GM18861 (cell line): ENCODE results near the gene FGF2.
"Not testable (repeated sequence)": the region's sequence is repeated elsewhere in the genome, so short reads cannot be mapped to it uniquely, and the experiment has no call there.

Source experiments
- ATAC-seq: cut with Tn5 transposase; IDR thresholded peaks from one replicate; pipeline ENCODE4 v1.9.1; 2021; ENCODE audit not compliant: unreplicated experiment

FGF2 gene

DNA sequence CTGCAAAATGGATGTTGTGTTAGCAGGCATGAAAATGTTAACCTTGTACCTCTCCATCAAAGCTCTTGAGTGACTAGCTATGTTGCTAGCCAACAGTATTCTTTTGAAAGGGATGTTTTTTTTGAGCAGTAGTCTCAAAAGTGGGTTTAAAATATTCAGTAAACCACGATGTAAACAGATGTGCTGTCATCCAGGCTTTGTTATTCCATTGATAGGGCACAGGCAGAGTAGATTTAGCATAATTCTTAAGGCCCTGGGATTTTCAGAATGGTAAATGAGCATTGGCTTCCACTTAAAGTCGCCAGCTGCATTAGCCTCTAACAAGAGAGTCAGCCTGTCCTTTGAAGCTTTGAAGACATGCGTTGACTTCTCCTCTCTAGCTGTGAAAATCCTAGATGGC is 18.4 kb downstream of the FGF2 start:
- no peak for ATAC-seq

DNA sequence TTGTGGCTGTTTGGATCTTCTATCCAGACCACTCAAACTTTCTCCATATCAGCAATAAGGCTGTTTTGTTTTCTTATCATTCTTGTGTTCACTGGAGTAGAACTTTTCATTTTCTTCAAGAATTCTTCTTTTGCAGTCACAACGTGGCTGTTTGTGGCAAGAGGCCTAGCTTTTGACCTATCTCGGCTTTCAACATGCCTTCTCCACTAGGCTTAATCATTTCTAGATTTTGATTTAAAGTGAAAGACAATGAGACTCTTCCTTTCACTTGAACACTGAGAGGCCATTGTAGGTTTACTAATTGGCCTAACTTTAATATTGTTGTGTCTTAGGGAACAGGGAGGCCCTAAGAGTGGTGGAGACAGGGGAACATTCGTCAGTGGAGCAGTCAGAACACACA is 19.1 kb downstream of the FGF2 start:
- peak; percentile 78 for ATAC-seq

DNA sequence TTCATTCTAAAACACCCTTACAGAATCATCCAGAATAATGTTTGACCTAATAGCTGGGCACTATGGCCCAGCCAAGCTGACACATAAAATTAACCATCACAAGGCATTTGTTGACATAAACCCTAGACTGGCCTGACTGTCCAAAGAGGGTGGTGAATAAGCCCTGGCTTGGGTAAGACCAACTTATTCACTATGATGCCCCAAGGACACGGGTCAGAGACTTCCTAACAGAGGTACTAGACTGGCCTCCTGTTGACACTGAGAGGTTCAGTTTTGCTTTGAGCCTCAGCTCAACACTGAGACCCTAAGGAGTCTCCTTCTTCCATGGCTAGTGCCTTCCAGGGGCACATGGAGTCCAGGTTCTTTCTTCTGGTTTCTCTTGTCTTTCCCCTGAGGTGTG is 21.3 kb downstream of the FGF2 start:
- no peak for ATAC-seq

DNA sequence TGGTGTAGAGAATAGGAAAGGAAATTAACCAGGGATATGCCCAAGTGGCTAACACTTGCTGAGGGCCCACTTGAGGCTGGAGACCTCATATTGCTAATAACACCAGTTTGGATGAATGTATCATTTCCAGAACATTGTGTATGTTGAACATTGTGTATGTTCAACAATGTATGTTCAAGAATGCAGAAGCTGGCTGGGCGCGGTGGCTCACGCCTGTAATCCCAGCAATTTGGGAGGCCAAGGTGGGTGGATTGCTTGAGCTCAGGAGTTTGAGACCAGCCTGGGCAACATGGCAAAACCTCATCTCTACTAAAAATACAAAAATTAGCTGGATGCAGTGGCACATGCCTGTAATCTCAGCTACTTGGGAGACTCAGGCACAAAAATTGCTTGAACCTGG is 23.2 kb downstream of the FGF2 start:
- not testable (repeated sequence) for ATAC-seq

DNA sequence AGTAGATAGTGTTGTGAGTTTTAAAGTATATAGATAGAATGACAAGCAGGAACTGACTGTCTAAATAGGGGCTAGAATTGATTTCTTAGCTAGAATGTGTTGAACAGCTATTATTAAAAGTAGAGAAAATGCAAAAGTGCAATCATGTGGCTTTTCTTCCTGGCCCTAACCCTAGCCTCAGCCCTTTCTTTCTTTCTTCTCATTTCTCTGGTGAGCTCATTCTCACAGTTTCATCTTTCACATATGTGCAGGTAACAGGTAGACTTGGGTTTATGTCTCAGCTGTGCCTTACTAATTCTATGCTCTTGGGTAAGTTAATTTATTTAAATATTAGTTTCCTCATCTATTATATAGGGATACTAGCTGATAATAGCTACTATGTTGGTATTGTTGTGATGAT is 24.9 kb downstream of the FGF2 start:
- no peak for ATAC-seq

DNA sequence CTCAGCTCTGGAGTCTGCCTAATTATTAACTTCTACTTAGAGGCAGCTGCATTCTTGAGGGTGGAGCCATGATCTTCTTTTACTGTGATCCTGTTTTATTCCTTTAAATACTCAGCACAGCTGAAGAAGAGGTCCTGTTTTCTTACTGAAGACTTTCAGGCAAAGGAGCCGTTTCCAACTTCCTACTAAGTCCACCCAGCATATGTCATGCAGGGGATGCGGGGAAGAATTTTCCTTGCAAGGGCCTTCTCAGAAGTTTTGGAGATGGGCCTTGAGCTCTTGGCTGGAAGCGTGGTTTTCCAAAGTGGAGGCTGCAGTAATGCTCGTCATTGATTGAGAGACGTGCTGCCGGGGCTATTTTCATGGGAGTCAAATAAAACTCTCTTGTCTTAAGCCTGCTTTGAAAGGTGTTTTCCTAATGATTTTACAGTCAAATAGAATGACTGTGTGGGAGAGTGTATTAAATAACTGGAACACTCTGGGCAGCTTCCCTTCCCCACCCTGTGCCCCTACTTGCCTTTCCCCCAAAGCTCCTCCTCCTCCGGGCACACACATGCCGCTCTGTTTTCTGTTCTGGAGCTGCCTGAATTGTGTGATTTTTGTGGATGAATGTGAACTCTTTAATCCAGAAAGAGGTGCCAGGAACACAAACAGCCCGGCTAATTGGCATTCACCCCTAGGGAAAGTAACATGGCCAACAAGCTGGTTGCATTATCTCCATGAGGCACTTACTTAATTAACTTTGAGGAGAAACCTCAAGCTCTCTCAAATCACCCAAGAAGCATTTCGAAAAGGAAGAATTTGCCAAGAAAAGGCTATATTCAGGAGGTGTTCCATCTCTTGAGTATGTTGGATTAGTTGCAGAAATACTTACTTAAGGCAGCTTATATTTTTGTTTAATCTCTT is 28.1 kb downstream of the FGF2 start:
- ATAC-seq = no peak

DNA sequence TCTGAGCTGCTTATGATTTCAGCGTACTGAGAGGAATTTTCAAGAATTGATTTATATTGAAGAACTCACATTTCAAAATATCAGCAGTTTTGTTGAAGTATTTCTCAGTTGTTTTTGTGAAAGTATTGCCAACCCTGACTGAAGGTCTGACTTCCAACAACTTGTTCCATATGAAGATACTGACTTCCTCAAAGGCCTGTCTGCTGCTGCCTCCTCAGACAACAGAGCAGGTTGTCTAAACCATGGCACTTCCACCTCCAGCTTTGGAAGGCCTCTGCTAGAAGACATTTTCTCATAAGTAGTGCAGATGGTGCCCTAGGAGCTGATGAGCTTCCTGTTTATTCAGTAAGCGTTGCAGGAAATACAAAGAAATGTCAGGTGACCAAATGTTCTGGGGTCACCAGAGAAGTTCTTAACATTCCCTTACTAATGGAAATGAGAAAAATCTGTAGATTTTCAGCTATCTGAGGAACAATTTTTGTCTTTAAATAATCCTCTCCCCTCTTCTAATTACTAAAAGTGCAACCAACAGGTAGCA is 28.8 kb downstream of the FGF2 start:
- ATAC-seq = no peak

DNA sequence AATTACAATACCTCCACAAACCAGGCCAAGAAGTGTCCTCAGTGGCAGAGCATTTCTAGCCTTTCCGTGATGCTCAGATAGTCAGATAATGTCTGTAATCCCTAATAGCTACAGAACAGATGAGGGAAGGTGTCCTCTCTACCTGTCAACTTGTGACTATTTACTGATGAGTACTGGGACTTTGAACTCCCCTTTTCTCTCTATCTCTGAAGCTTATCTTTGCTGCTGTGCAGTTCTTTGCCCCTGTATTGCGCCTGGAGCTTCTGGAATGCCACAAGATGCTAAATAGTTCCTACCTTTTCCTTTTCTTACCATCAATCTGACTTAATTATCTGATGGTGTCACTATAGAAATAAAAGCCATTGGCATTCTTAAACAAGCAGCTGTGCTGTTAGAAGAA is 30.5 kb downstream of the FGF2 start:
- no peak for ATAC-seq

DNA sequence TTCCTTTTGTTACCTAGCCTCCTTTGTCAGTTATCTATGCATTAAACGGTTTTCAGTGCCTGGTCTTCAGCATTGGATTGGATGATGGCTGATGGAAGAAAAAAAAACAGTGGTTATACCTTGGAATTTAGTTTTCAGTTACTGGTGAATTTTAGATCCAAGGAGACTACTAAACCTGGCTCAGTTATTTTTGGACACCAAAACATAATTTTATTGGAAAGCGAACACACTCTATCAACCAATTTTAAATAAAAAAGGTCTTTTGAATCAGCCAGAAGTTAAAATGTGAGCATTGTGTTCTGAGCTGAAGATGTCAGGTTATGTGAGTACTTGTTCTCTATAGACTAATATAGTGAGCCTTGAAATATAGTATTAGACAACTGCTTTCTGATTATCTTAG is 32.1 kb downstream of the FGF2 start:
- ATAC-seq = no peak

DNA sequence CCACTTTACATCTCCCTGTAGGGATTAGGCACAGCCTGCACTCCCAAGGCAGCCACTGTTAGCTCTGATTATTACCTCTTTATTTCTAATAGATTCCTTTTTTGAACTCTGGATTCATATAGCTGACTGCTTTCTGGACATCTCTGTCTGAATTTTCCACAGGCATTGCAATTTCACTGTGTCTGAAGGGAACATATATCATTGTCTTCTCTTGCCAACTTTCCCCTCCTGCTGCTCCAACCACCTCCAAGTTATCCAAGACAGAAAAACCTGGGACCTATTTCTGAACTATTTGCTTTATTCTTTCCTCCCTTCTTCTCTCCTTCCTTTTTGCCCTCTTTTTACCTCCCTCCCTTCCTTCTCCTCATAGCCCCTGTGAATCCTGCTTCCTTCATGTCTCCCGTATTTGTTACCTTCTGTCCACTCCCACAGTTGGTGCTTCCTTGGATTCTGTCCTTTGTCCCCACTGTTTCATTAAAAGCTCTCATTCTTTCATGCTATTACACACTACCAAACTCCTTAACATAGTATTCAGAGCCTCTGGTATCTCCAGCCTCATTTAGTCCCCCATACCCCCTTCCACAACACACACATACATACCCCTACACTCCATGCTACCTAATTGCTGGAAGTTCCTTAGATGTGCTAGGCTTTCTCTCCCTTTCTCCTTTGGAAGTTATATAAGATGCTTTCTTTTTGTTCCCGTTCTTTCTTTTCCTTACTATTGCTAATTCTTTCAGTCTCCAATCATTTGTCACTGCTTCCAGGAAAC is 34.7 kb downstream of the FGF2 start:
- no peak for ATAC-seq

DNA sequence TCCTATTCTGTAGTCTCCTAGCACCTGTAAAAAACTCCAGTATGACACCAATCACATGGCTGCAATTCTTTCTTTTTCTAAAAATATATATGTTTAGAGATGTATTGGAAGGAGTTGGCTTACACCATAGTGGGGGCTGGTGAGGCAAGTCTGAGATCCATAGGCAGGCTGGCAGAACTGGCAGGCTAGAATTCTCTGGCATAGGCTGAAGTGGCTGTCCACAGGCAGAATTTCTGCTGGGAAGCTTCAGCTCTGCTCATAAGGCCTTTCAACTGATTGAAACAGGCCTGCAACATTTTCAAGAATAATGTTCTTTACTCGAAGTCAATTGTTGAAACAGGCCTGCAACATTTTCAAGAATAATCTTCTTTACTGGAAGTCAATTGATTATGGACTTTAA is 37.0 kb downstream of the FGF2 start:
- ATAC-seq = no peak

DNA sequence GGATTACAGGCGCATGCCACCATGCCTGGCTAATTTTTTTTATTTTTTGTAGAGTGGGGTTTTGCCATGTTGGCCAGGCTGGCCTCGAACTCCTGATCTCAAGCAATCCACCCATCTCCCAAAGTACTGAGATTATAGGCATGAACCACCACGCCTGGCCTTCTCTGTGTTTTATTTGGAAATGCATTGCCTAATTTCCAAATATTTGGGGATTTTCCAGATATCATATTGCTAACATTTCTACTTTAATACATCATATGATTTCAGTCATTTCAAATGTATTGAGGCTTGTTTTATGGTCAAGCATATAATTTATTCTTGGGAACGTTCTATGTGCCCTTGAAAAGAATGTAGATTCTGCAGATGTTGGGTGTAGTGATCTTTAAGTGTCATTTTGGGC is 38.8 kb downstream of the FGF2 start:
- ATAC-seq = no peak

DNA sequence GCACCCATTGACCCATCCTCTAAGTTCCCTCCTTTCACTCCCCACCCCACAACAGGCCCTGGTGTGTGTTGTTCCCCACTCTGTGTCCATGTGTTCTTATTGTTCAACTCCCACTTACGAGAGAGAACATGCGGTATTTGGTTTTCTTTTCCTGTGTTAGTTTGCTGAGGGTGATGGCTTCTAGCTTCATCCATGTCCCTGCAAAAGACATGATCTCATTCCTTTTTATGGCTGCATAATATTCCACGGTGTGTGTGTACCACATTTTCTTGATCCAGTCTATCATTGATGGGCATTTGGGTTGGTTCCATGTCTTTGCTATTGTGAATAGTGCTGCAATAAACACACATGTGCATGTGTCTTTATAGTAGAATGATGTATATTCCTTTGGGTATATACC is 41.6 kb downstream of the FGF2 start:
- ATAC-seq = not testable (repeated sequence)

DNA sequence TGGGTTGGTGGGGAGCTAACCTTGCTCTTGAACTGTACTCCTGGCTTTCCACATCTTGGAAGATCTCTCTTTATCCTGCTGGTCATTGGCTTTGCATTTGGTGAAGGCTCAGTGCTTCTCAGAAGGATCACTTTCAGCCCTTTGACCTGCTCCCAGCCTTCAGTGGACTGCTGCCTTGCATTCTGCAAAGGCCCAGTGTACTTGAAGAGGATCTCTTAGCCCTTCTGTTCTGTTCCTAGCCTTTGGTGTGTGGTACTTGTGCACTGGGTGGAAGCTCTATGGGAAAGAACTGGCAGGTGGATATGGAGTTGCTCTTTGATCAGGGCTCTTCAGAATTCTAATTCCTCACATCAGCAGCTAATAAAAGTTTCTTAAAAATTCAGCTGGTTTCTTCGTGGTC is 46.5 kb downstream of the FGF2 start:
- ATAC-seq = no peak

DNA sequence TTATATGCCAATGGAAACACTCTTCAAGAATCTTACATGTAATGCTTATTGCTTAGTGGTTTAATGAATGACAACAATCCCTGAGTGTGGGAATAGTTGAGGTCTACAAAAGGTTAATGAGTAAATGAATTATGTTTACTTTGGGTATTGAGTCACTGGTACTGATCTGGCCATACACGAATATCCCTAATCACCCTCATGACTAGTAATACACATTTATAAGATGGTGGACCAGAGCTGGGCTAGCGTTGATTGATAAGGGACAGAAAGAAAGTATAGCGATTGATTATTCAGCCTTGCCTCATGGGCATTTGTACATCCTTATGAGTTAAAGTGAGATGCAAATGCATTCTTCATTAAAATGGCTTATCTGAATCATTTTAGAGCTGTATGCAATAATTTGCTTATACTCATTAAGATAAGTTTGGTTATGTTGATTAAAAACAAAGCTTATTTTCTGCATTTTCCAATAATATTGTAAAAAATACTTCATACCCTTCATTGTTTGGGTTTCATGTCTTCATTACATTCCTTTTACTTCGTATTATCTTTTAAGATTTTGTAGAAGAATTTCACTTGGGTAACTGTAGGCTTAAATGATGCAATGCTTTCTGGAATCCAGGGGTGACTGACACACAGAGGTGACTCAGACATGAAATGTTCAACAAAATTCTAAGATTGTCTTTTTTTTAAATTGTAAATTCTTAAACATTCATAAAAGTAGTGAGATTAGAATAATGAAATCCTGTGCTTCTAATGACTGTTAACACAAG is 47.4 kb downstream of the FGF2 start:
- ATAC-seq = no peak

DNA sequence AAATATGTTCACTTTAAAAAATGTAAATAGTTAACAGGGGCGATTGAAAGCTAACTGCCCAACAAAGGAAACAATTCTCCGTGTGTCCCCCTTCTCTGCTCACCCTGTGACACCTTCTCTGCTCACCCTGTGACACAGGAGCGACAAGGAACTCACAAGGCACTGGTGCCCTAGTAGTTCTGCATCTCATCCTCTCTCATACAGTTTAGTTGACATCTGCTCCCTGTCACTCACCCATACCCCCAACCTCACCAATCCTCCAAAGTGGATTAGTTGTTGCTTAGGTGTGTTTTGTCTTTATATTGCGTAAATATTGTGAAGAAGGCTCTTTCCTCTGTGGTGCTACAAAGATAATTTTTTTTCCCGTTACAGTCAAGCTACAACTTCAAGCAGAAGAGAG is 49.3 kb downstream of the FGF2 start:
- ATAC-seq = no peak

DNA sequence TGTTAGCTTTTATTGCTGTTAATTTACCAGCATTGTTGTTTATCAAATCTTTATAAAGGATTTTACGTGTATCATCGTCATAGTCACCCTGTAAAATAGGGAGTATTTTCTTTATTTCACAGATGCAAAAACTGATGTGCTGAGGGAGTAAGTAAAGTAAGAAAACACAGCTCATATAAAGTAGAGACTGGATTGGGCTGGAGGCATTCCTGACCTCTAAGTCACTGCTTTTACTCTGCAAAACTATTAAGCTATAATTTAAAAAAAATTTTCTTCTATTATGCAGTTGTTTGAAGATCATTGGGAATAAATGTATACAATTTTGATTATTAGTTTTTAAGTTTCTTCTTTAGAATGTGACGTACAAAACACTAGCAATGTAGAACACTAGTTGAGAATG is 49.8 kb downstream of the FGF2 start:
- ATAC-seq = no peak

DNA sequence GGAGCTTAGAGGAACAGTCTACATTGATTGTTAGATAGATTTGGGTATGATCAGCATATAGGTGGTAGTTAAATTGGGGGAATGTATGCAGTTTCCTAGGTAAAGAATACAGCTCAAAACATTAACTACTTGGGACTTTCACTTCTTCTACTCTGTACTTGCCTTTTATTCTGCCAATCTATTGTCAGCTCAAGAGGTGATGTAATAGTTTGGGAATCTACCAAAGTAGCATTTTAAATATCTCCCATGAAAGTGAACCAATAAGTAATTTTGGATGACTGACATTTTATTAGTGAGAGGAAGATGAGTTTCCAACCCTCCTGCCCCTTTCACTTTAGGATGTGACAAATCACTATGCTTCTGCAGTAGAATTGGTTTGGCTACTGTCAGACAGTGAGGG is 52.4 kb downstream of the FGF2 start:
- ATAC-seq = no peak

DNA sequence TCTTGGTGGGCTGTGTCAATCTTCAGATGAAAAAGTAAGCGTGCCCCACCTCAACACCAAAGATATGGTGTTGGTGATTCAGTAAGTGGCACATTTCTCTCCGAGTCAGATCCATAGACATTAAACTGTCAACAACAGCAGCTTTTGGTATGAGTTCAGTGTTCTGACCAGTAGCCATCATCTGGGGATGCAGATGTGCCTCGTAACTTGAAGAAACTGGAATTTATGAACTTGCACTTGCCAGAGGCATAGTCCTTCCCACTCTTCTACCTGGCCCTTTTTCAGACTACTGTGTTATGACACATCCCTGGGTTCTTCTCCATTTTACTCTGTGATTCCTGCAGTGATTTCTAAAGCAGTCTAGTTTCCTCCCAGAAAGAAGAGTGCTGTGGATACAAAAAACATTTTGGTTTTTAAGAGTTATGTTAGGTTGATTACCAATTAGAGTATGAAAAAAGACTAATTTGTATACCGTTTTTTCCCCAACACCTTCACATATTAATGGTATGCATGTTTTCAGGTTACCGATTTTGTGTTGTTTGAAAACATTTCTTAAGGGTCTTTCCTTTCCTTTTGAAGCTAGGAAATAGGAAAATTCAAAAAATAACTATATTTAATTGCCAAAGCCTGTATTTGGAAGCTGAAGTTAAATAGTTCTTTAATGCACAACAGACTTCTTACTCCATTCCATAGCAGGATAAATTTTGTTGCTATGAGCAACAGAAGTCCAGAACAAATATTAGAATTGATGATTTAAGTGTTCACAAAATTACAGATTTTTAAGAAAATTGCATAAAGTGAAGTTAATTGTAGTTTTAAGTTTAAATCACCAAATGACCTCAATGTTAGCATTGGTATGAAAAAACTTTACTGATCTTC is 56.5 kb downstream of the FGF2 start:
- no peak for ATAC-seq

DNA sequence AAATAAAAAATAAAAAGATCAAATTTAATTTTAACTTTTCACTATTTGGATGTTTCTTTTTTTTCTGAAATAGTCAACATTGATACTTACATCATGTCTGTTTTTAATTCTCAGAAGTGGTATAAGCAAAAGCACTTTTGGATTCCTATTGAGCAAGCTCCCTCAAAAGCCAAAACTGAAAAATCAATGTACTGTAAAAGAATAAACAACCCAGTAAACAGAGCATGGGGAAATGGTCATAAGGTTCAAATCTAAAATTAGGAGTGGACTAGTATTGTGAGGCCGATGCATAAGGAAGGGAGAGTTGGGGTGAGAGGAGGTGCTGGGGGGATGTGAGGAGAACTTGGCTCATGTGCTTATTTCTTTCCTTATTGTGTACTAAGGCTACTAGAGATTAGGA is 57.9 kb downstream of the FGF2 start:
- no peak for ATAC-seq
